Endothelial cell of umbilical vein (primary cell): ENCODE measurements around the gene CDC42BPB. TPM values are rescaled to one million over a fixed set of nuclear protein-coding genes. Genes with fewer than 3 reads are reported as not detected.

ENCODE experiments used
- BruUV-seq: library from RNA; stranded (reverse); fragments of 400-500 nt; replicated peaks from 2 replicates; lab custom pipeline; 2021; lab: Mats Ljungman, UMichigan
- CTCF ChIA-PET: fragments of 300-600, 350-600 bp; sonication (Branson Sonifier 250); formaldehyde crosslinking; loops from one replicate; lab custom pipeline; 2021; ENCODE audit warnings: antibody characterized with exemption, inconsistent platforms; lab: Charles Lee
- POLR2A ChIA-PET: fragments of 300-600, 350-600 bp; sonication (Branson Sonifier 250); formaldehyde crosslinking; loops from one replicate; lab custom pipeline; 2021; ENCODE audit warnings: antibody characterized with exemption, inconsistent platforms; lab: Charles Lee
- DNase-seq: peaks from one replicate; pipeline ENCODE4 v3.0.0-alpha.2; 2011; ENCODE audit warnings: low read depth, low spot score
- FAIRE-seq: peaks from 2 replicates; lab custom pipeline; 2011; peaks lifted over from hg19 to GRCh38; lab: Jason Lieb, UNC
- H2AFZ ChIP-seq: 2 replicates; pipeline ENCODE4 v1.6.0; 2012; ENCODE audit warnings: low read depth, low read length, control low read depth, inconsistent platforms
- H3K27ac ChIP-seq: 2 replicates; pipeline ENCODE4 v1.5.1; 2011; ENCODE audit warnings: low read depth, mild to moderate bottlenecking, control low read depth, low read length, moderate library complexity; ENCODE audit not compliant: insufficient read depth
- H3K27me3 ChIP-seq, 2 experiments: 2 replicates each; pipeline versions ENCODE4 v1.6.0 to v1.6.1; 2011; ENCODE audit warnings: low read length in 2 of 2, mixed read lengths in 1 of 2; ENCODE audit not compliant: control insufficient read depth in 2 of 2, insufficient read depth in 2 of 2
- H3K36me3 ChIP-seq, 2 experiments: 2 replicates in 1 of 2; 3 replicates in 1 of 2; pipeline ENCODE4 v1.5.1; 2011; ENCODE audit warnings: low read length in 2 of 2, mild to moderate bottlenecking in 1 of 2, moderate library complexity in 1 of 2; ENCODE audit not compliant: control insufficient read depth in 2 of 2, insufficient read depth in 2 of 2; ENCODE audit errors: extremely low read depth in 1 of 2
- H3K4me1 ChIP-seq: 3 replicates; pipeline ENCODE4 v1.5.1; 2011; ENCODE audit warnings: mild to moderate bottlenecking, low read length; ENCODE audit not compliant: control insufficient read depth, insufficient read depth; ENCODE audit errors: extremely low read depth
- H3K4me2 ChIP-seq: 2 replicates; pipeline ENCODE4 v1.6.1; 2011; ENCODE audit warnings: low read length, control low read depth, mixed read lengths; ENCODE audit not compliant: insufficient read depth
- H3K4me3 ChIP-seq, 3 experiments: fragments of 200-600 bp in 1 of 3; sonication (generic), shearing (Covaris generic) in 1 of 3; replicated peaks in 1 of 3; 2 replicates each; pipeline ENCODE4 v1.5.1; 2011 to 2016; ENCODE audit warnings: control low read depth in 3 of 3, low read length in 3 of 3, mild to moderate bottlenecking in 2 of 3, inconsistent platforms in 1 of 3, low read depth in 1 of 3, moderate library complexity in 1 of 3; ENCODE audit not compliant: insufficient read depth in 1 of 3
- H3K79me2 ChIP-seq: 2 replicates; pipeline ENCODE4 v1.6.0; 2012; ENCODE audit warnings: low read length, inconsistent platforms; ENCODE audit not compliant: control insufficient read depth, insufficient read depth
- H3K9ac ChIP-seq: replicated peaks from 2 replicates; pipeline ENCODE3; 2011; ENCODE audit warnings: low read length, control low read depth; ENCODE audit not compliant: insufficient read depth; ENCODE audit errors: extremely low read depth
- H3K9me1 ChIP-seq: replicated peaks from 3 replicates; pipeline ENCODE4 v1.6.0; 2011; ENCODE audit warnings: mild to moderate bottlenecking, low read length; ENCODE audit not compliant: control insufficient read depth, insufficient read depth; ENCODE audit errors: extremely low read depth
- H3K9me3 ChIP-seq: replicated peaks from 2 replicates; pipeline ENCODE4 v1.5.1; 2012; ENCODE audit warnings: low read length, inconsistent platforms; ENCODE audit not compliant: control insufficient read depth, insufficient read depth
- H4K20me1 ChIP-seq: replicated peaks from 2 replicates; pipeline ENCODE3; 2011; ENCODE audit warnings: mild to moderate bottlenecking, low read length; ENCODE audit not compliant: control insufficient read depth, insufficient read depth; ENCODE audit errors: extremely low read depth
- EZH2 ChIP-seq: IDR thresholded peaks from 2 replicates; pipeline ENCODE4 v1.6.1; 2012; ENCODE audit warnings: borderline replicate concordance, low read depth, mild to moderate bottlenecking, moderate library complexity, low read length, inconsistent platforms; ENCODE audit not compliant: severe bottlenecking
- FOS ChIP-seq: IDR thresholded peaks from 2 replicates; pipeline ENCODE4 v1.6.1; 2011; ENCODE audit warnings: mild to moderate bottlenecking, low read length, moderate library complexity, borderline replicate concordance; ENCODE audit not compliant: insufficient read depth
- GATA2 ChIP-seq: IDR thresholded peaks from 2 replicates; pipeline ENCODE4 v1.7.0; 2011; ENCODE audit warnings: low read depth, mild to moderate bottlenecking, moderate library complexity, mixed read lengths, low read length; ENCODE audit not compliant: insufficient read length, insufficient read depth
- JUN ChIP-seq: IDR thresholded peaks from 2 replicates; pipeline ENCODE4 v1.6.1; 2011; ENCODE audit warnings: borderline replicate concordance, low read depth; ENCODE audit not compliant: insufficient read length, insufficient read depth
- MYC ChIP-seq: IDR thresholded peaks from one replicate; pipeline ENCODE4 v1.6.1; 2011; ENCODE audit warnings: mild to moderate bottlenecking, low read depth, low read length
- POLR2A ChIP-seq: IDR thresholded peaks from 2 replicates; pipeline ENCODE4 v1.6.1; 2012; ENCODE audit warnings: low read depth, mild to moderate bottlenecking, control low read depth, low read length
- POLR2AphosphoS5 ChIP-seq: IDR thresholded peaks from 2 replicates; pipeline ENCODE4 v1.6.1; 2012; ENCODE audit warnings: low read depth, mild to moderate bottlenecking, control low read depth, low read length, moderate library complexity; ENCODE audit not compliant: insufficient read depth
- dilution Hi-C: fragments of 300-500 bp; cut with MboI; formaldehyde crosslinking; loops from one replicate; pipeline ENCODE4 v1.15.0; 2019; ENCODE audit warnings: low sequenced_read_pairs; ENCODE audit not compliant: extremely low pct_ligation_motif_present
- intact Hi-C: fragments of 100-400 bp; cut with micrococcal nuclease; formaldehyde crosslinking; loops from one replicate; pipeline ENCODE4 v1.10.0; 2022
- polyA plus RNA-seq, 4 experiments: library from polyadenylated mRNA; depleted of rRNA in 3 of 4; stranded (reverse) in 3 of 4; unstranded in 1 of 4; fragments of >200 nt; gene quantifications; 2 replicates each; pipeline versions ENCODE4 v1.2.1 to v1.2.3, GENCODE V29; 2011 to 2012; ENCODE audit warnings: missing spikeins in 1 of 4
- total RNA-seq: library from RNA; stranded (reverse); gene quantifications from 2 replicates; pipeline ENCODE4 v1.2.3, GENCODE V29; 2021
- TF ChIP-seq, protein P1 (sequence below): IDR thresholded peaks from 2 replicates; pipeline ENCODE4 v1.6.1; 2011; ENCODE audit not compliant: insufficient read depth, insufficient read length
- TF ChIP-seq, protein P2 (sequence below), 2 donors: IDR thresholded peaks; 1 replicate in 1 of 2; 2 replicates in 1 of 2; pipeline ENCODE4 v1.5.1; 2011; ENCODE audit warnings: low read length in 2 of 2, mild to moderate bottlenecking in 2 of 2, moderate library complexity in 2 of 2, control low read depth in 1 of 2, inconsistent platforms in 1 of 2, low read depth in 1 of 2; ENCODE audit not compliant: insufficient read depth in 1 of 2; ENCODE audit errors: extremely low read depth in 1 of 2

Gene CDC42BPB
- total and polyA plus RNA-seq, 2 donors (not counting 3 experiments of a cell fraction or from before 2014, with no cell fraction given), result 82.6 to 131 TPM

DNA sequence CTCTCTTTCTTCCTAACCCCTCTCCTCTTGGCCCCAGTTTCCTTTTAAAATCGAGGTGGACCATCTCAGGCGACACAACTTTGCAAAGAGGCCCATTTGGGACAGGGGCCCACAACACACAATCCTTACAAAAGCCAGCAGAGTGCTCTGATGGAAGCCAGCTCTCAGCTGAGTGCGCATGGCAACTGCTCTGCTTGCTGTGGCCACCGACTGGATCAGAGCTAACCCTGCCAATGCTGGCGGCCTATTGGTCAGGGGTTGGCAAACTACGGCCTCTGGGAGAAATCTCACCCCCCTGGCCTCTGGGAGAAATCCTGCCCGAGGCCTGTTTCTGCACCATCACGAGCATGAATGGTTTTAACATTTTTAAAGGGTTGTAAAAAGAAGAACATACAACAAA, 79.9 kb downstream of the CDC42BPB start:
- Histone ChIP-seq H2AFZ (no peak overlapping the region), H3K9me1 (no peaks in the 10 kb centered on the region), H3K9me3 (no peaks in the 10 kb centered on the region), H3K9ac (no peak overlapping the region), H3K27me3 (no peaks in the 10 kb centered on the region), H3K4me1 (no peaks in the 10 kb centered on the region), H3K4me3 (no peak overlapping the region), H3K4me2 (no peak overlapping the region), H3K27ac (no peak overlapping the region), H3K79me2 (no peaks in the 10 kb centered on the region), H4K20me1 (no peaks in the 10 kb centered on the region), H3K36me3 (peaks cover 11 to 52% of the 10 kb centered on the region in 2 experiments)
- BruUV-seq, result no TSS peak
- ChIA-PET POLR2A (no interaction called here), CTCF (interaction anchor here (1.3 kb wide), 1 partner anchor 9 kb away, joined by 3 read pairs; no protein-coding TSS in a partner anchor)
- FAIRE-seq, result no peak
- intact Hi-C loops, result no loop called here
- TF ChIP-seq MYC, result no peak
- DNase-seq, result no peak
- dilution Hi-C loops, result no loop called here

DNA sequence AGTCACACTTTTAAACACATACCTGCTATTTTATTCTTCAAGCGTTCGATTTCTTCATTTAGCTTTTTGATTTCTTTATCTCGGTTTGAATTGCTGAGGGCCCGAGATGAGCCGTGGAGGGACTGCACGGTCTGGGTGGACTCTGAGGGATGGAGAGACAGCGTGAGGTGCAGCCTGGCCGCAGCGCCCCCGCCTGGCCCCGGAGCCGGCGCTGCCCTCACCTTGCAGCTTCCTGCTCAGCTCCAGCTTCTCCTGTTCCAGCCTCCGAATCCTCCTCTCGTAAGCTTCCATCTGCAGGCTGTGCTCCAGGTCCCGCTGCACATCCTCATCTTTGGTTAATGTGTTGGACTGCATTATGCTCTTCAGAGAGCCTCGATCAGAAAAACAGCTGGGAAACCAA, 81.7 kb downstream of the CDC42BPB start:
- Histone ChIP-seq H3K9me1 (no peaks in the 10 kb centered on the region), H3K27me3 (no peaks in the 10 kb centered on the region), H3K9ac (no peak overlapping the region), H3K9me3 (no peaks in the 10 kb centered on the region), H3K4me1 (no peaks in the 10 kb centered on the region), H3K27ac (no peak overlapping the region), H3K36me3 (peaks cover 15 to 57% of the 10 kb centered on the region in 2 experiments), H3K4me2 (no peak overlapping the region), H3K4me3 (no peak overlapping the region), H2AFZ (no peak overlapping the region), H4K20me1 (no peaks in the 10 kb centered on the region), H3K79me2 (no peaks in the 10 kb centered on the region)
- DNase-seq (no peak), FAIRE-seq (no peak)
- BruUV-seq, result no TSS peak
- intact Hi-C loops (no loop called here), dilution Hi-C loops (no loop called here)
- ChIA-PET CTCF (interaction anchor here (1.3 to 1.4 kb wide), 2 partner anchors 19 to 25 kb away, joined by 4 to 6 read pairs; no protein-coding TSS in a partner anchor), POLR2A (interaction anchor here (0.6 kb wide), 2 partner anchors 13 to 62 kb away, joined by 3 to 6 read pairs; no protein-coding TSS in a partner anchor)
- TF ChIP-seq MYC (no peak), POLR2AphosphoS5 (no peak), GATA2 (no peak), FOS (no peak), JUN (no peak), POLR2A (no peak), EZH2 (no peak)
- TF ChIP-seq, protein P1, sequence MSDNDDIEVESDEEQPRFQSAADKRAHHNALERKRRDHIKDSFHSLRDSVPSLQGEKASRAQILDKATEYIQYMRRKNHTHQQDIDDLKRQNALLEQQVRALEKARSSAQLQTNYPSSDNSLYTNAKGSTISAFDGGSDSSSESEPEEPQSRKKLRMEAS, result no peak
- TF ChIP-seq, protein P2, sequence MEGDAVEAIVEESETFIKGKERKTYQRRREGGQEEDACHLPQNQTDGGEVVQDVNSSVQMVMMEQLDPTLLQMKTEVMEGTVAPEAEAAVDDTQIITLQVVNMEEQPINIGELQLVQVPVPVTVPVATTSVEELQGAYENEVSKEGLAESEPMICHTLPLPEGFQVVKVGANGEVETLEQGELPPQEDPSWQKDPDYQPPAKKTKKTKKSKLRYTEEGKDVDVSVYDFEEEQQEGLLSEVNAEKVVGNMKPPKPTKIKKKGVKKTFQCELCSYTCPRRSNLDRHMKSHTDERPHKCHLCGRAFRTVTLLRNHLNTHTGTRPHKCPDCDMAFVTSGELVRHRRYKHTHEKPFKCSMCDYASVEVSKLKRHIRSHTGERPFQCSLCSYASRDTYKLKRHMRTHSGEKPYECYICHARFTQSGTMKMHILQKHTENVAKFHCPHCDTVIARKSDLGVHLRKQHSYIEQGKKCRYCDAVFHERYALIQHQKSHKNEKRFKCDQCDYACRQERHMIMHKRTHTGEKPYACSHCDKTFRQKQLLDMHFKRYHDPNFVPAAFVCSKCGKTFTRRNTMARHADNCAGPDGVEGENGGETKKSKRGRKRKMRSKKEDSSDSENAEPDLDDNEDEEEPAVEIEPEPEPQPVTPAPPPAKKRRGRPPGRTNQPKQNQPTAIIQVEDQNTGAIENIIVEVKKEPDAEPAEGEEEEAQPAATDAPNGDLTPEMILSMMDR (IDR thresholded peaks at IDR 0.05; ENCODE audit: extremely low read depth in 1 of 2, insufficient read depth in 1 of 2, low read depth in 1 of 2, low read length in 2 of 2), result no peak
